Hepatocyte (in vitro differentiated cells): ENCODE data around the gene TBCD. TPM values are rescaled to one million over a fixed set of nuclear protein-coding genes. Genes with fewer than 3 reads are reported as not detected.

Experiments
- DNase-seq: peaks from one replicate; pipeline ENCODE4 v3.0.0-alpha.2; 2016; ENCODE audit warnings: low spot score
- H2AFZ ChIP-seq: fragments of 200-600 bp; sonication (generic); 2 replicates; pipeline ENCODE4 v1.6.0; 2016; ENCODE audit warnings: antibody characterized with exemption, mild to moderate bottlenecking
- H3K27ac ChIP-seq: fragments of 200-600 bp; sonication (generic); 2 replicates; pipeline ENCODE4 v1.5.1; 2016; ENCODE audit warnings: mild to moderate bottlenecking
- H3K27me3 ChIP-seq: fragments of 200-600 bp; sonication (generic); 2 replicates; pipeline ENCODE4 v1.6.1; 2016
- H3K36me3 ChIP-seq: fragments of 200-600 bp; sonication (generic); replicated peaks from 2 replicates; pipeline ENCODE4 v1.5.1; 2016; ENCODE audit warnings: low read depth; ENCODE audit not compliant: insufficient read depth
- H3K4me1 ChIP-seq: fragments of 200-600 bp; sonication (generic); 2 replicates; pipeline ENCODE4 v1.5.1; 2016; ENCODE audit warnings: mild to moderate bottlenecking, moderate library complexity; ENCODE audit not compliant: insufficient read depth
- H3K4me2 ChIP-seq: fragments of 200-600 bp; sonication (generic); 2 replicates; pipeline ENCODE4 v1.6.0; 2016
- H3K4me3 ChIP-seq: fragments of 200-600 bp; sonication (generic); 2 replicates; pipeline ENCODE4 v1.5.1; 2016; ENCODE audit warnings: mild to moderate bottlenecking
- H3K79me2 ChIP-seq: fragments of 200-600 bp; sonication (generic); 2 replicates; pipeline ENCODE4 v1.6.0; 2017; ENCODE audit warnings: mild to moderate bottlenecking
- H3K9me2 ChIP-seq: fragments of 200-600 bp; sonication (generic); replicated peaks from 2 replicates; pipeline ENCODE4 v1.6.0; 2017; ENCODE audit warnings: mild to moderate bottlenecking; ENCODE audit not compliant: insufficient read depth
- H3K9me3 ChIP-seq: fragments of 200-600 bp; sonication (generic); 2 replicates; pipeline ENCODE4 v1.5.1; 2016; ENCODE audit warnings: low read depth, mild to moderate bottlenecking
- H4K20me1 ChIP-seq: fragments of 200-600 bp; sonication (generic); 2 replicates; pipeline ENCODE4 v1.6.0; 2016; ENCODE audit warnings: mild to moderate bottlenecking; ENCODE audit not compliant: insufficient read depth, poor library complexity, severe bottlenecking
- EZH2 ChIP-seq: fragments of 200-600 bp; sonication (generic); IDR thresholded peaks from 2 replicates; pipeline ENCODE4 v1.6.1; 2016; ENCODE audit warnings: antibody characterized with exemption, mild to moderate bottlenecking, borderline replicate concordance
- EZH2phosphoT487 ChIP-seq: fragments of 200-600 bp; sonication (generic); IDR thresholded peaks from one replicate; pipeline ENCODE4 v1.6.1; 2018; ENCODE audit warnings: antibody characterized with exemption, mild to moderate bottlenecking, low read depth, moderate library complexity; ENCODE audit not compliant: unreplicated experiment, severe bottlenecking
- WGBS: methylation state at CpG from one replicate; pipeline ENCODE4 v1.1.6; 2016; ENCODE audit warnings: low lambda C conversion rate; ENCODE audit errors: missing lambda C conversion rate; 5-methylcytosine and 5-hydroxymethylcytosine counted together
- polyA plus RNA-seq: library from polyadenylated mRNA; unstranded; fragments of >200 nt; fragmentation: Nextera tagmentation; extraction: Ambion mirVana; gene quantifications from 2 replicates; pipeline ENCODE4 v1.2.1, GENCODE V29; 2016
- total RNA-seq: library from RNA; depleted of rRNA; stranded (reverse); fragments of >200 nt; gene quantifications from 2 replicates; pipeline ENCODE4 v1.2.3, GENCODE V29; 2014
- TF ChIP-seq, protein P1 (sequence below): fragments of 200-600 bp; sonication (generic); IDR thresholded peaks from 2 replicates; pipeline ENCODE4 v1.5.1; 2016; ENCODE audit warnings: antibody characterized with exemption, mild to moderate bottlenecking; ENCODE audit not compliant: poor library complexity

Gene TBCD
- total and polyA plus RNA-seq, 2 experiments from 2014 or later, result 24.5 to 41.5 TPM

DNA sequence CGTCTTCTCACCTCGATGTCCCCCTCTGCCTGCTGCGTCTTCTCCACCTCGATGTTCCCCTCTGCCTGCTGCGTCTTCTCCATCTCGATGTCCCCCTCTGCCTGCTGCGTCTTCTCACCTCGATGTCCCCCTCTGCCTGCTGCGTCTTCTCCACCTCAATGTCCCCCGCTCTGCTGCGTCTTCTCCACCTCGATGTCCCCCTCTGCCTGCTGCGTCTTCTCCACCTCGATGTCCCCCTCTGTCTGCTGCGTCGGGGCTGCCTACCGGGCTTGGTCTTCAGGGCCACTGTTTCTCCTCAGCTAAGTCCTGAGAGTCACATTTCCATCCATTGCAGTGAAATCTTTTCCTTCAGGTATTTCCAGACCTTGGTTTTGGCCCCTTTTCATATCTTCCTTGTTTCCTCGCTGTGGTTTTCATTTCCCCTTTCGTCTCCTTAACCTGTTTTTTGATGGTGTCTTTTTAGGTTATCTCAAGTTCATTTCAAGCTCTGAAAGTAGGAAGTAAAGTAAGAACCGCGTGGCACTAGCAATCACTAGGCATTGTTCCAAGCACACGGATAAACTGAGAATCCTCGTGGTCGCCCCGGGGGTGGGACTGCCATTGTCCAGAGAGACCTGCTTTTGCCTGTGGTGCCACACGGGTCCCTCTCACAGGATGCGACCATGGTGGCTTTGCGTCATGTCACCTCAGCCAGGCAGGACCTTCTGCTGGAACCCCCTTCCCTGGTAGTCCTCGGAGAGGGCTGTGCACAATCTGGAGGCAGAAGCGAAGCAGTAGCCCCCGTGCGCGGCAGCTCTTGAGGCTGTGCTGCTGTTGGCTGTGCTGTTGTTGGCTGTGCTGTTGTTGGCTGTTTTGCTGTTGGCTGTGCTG is 97.4 kb downstream of the TBCD start:
- no peaks in the 10 kb centered on the region for H3K36me3 ChIP-seq
- H3K27ac ChIP-seq, result no peak overlapping the region
- no peak for TF ChIP-seq EZH2phosphoT487
- H4K20me1 ChIP-seq, result no peaks in the 10 kb centered on the region
- no peak overlapping the region for H3K4me2 ChIP-seq
- peaks cover 3% of the 10 kb centered on the region for H3K4me1 ChIP-seq
- no peak overlapping the region for H2AFZ ChIP-seq
- no peaks in the 10 kb centered on the region for H3K27me3 ChIP-seq
- no peaks in the 10 kb centered on the region for H3K9me3 ChIP-seq
- no peaks in the 10 kb centered on the region for H3K79me2 ChIP-seq
- H3K9me2 ChIP-seq, result no peaks in the 10 kb centered on the region
- 97% methylated on average over 23 of the region's 33 CpGs for WGBS
- no peak overlapping the region for H3K4me3 ChIP-seq
- no peak for DNase-seq

DNA sequence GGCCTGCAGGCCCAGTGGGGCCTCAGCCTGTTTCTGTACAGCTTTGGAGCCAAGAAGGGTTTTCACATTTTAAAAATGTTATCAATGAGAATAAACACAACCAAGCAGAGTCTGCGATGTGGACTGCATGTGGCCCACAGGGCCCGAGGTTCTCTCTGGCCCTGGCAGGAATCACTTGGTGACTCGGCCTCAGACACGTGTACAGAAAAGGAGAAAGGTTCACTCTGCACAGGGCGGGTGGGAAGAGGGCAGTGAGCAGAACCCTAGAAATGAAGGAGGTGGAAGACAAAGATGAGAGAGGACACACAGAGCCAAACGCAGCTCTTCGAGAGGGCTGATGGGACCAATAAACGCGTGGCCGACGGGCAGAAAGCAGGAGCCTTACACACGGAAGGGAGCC is 99.5 kb downstream of the TBCD start:
- Histone ChIP-seq H3K27ac (no peak overlapping the region), H4K20me1 (no peaks in the 10 kb centered on the region), H3K4me2 (no peak overlapping the region), H3K4me1 (peaks cover 3% of the 10 kb centered on the region), H3K9me2 (no peaks in the 10 kb centered on the region), H3K79me2 (no peaks in the 10 kb centered on the region), H3K9me3 (no peaks in the 10 kb centered on the region), H3K4me3 (no peak overlapping the region), H2AFZ (no peak overlapping the region), H3K36me3 (no peaks in the 10 kb centered on the region), H3K27me3 (no peaks in the 10 kb centered on the region)
- no peak for TF ChIP-seq EZH2phosphoT487
- TF ChIP-seq, protein P1, sequence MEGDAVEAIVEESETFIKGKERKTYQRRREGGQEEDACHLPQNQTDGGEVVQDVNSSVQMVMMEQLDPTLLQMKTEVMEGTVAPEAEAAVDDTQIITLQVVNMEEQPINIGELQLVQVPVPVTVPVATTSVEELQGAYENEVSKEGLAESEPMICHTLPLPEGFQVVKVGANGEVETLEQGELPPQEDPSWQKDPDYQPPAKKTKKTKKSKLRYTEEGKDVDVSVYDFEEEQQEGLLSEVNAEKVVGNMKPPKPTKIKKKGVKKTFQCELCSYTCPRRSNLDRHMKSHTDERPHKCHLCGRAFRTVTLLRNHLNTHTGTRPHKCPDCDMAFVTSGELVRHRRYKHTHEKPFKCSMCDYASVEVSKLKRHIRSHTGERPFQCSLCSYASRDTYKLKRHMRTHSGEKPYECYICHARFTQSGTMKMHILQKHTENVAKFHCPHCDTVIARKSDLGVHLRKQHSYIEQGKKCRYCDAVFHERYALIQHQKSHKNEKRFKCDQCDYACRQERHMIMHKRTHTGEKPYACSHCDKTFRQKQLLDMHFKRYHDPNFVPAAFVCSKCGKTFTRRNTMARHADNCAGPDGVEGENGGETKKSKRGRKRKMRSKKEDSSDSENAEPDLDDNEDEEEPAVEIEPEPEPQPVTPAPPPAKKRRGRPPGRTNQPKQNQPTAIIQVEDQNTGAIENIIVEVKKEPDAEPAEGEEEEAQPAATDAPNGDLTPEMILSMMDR, result no peak
- TF ChIP-seq EZH2, result no peak
- DNase-seq, result no peak
- WGBS, result 90% methylated on average over 12 of the region's 12 CpGs

DNA sequence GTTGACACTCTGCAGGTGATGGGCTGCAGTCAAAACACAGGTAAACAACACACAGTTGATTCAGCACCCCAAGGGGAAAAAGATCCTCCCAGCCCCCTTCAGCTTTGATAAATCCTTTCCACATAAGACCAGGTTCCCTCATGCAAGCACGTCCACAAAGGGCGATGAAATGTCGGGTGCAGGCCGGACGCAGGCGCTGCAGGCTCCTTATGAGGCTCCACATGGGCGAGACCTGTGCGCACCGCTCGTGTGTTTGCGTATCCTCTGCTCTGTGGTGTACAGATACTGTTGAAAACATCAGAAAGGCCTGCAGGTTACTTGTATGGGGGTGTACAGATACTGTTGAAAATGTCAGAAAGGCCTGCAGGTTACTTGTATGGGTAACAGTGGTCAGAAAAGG is 102.4 kb downstream of the TBCD start:
- H3K27me3 ChIP-seq, result no peaks in the 10 kb centered on the region
- no peaks in the 10 kb centered on the region for H3K4me1 ChIP-seq
- H3K27ac ChIP-seq, result no peak overlapping the region
- 98% methylated on average over 11 of the region's 11 CpGs for WGBS
- no peaks in the 10 kb centered on the region for H4K20me1 ChIP-seq
- TF ChIP-seq, protein P1, result no peak
- TF ChIP-seq EZH2 (no peak), EZH2phosphoT487 (no peak)
- no peaks in the 10 kb centered on the region for H3K79me2 ChIP-seq
- H3K4me2 ChIP-seq, result no peak overlapping the region
- DNase-seq, result no peak
- H3K36me3 ChIP-seq, result no peaks in the 10 kb centered on the region
- no peak overlapping the region for H2AFZ ChIP-seq
- H3K9me2 ChIP-seq, result no peaks in the 10 kb centered on the region
- no peak overlapping the region for H3K4me3 ChIP-seq
- H3K9me3 ChIP-seq, result no peaks in the 10 kb centered on the region

DNA sequence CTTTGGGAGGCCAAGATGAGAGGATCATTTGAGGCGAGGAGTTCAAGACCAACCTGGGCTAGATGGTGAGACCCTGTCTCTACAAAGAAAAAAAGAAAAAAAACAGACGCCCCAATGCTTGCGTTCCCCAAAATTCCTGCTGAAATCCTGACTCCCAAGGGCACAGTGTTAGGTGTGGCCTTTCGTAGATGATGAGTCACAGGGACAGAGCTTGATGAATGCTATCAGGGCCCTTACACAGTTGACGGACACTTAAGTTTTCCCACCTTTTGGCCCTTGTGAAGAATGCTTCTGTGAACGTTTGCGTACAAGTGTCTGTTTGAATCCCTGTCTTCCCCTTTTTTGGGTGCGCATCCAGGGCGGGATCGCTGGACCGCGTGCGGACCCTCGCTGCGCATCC is 104.5 kb downstream of the TBCD start:
- DNase-seq, result no peak
- no peaks in the 10 kb centered on the region for H3K27me3 ChIP-seq
- TF ChIP-seq, protein P1, result no peak
- TF ChIP-seq EZH2phosphoT487 (no peak), EZH2 (no peak)
- H2AFZ ChIP-seq, result no peak overlapping the region
- no peaks in the 10 kb centered on the region for H3K9me2 ChIP-seq
- H3K79me2 ChIP-seq, result no peaks in the 10 kb centered on the region
- H3K4me1 ChIP-seq, result peaks cover 13% of the 10 kb centered on the region
- H3K9me3 ChIP-seq, result no peaks in the 10 kb centered on the region
- no peaks in the 10 kb centered on the region for H4K20me1 ChIP-seq
- H3K4me3 ChIP-seq, result no peak overlapping the region
- H3K4me2 ChIP-seq, result no peak overlapping the region
- 90% methylated on average over 14 of the region's 15 CpGs for WGBS
- H3K36me3 ChIP-seq, result no peaks in the 10 kb centered on the region
- H3K27ac ChIP-seq, result no peak overlapping the region
